Embryonic facial prominence (tissue), 1 donor: ENCODE measurements around the gene NAA40.
A peak's percentile ranks its signal among the peaks of the same experiment; 100 is the strongest.

ENCODE experiments used
- DNase-seq: peaks from one replicate; pipeline ENCODE4 v3.0.0-alpha.2; 2016; ENCODE audit errors: extremely low spot score

Gene NAA40

GRCh38 chr11:63912678-63913077 is 26.1 kb upstream of the NAA40 start:
- no peak for DNase-seq

GRCh38 chr11:63913866-63914830 is 24.7 kb upstream of the NAA40 start:
- DNase-seq: no peak

GRCh38 chr11:63914896-63915691 is 23.7 kb upstream of the NAA40 start:
- DNase-seq: no peak

GRCh38 chr11:63915961-63916836 is 22.6 kb upstream of the NAA40 start:
- no peak for DNase-seq

GRCh38 chr11:63916837-63917691 is 21.7 kb upstream of the NAA40 start, which contains the start of gene RCOR2:
Gene RCOR2, minus strand, starts transcription at chr11:63917164. Its CDS starts 708 bp downstream, at chr11:63916456.
- DNase-seq: peak; percentile 71

- peak; percentile 55 for DNase-seq
These were observed 20.9 kb upstream of the NAA40 start for GRCh38 chr11:63917692-63918506.

- no peak for DNase-seq
These were observed 20.2 kb upstream of the NAA40 start for GRCh38 chr11:63918507-63919191.

- DNase-seq: no peak
These were observed 19.3 kb upstream of the NAA40 start for GRCh38 chr11:63919267-63920125.

- no peak for DNase-seq
These were observed 18.5 kb upstream of the NAA40 start for GRCh38 chr11:63920126-63920938.

- no peak for DNase-seq
These were observed 17.8 kb upstream of the NAA40 start for GRCh38 chr11:63920939-63921417.

- no peak for DNase-seq
These were observed 16.1 kb upstream of the NAA40 start for GRCh38 chr11:63922673-63923192.

GRCh38 chr11:63923319-63923718 is 15.5 kb upstream of the NAA40 start:
- DNase-seq: no peak

GRCh38 chr11:63929616-63930015 is 9.2 kb upstream of the NAA40 start:
- no peak for DNase-seq

GRCh38 chr11:63931045-63931444 is 7.8 kb upstream of the NAA40 start:
- DNase-seq: no peak

- no peak for DNase-seq
These were observed 6.9 kb upstream of the NAA40 start for GRCh38 chr11:63931876-63932275.

- DNase-seq: no peak
These were observed 5.3 kb upstream of the NAA40 start for GRCh38 chr11:63933459-63933858.
